HepG2 (cell line): ENCODE data around the gene COLEC12. TPM values are rescaled to one million over a fixed set of nuclear protein-coding genes. Genes with fewer than 3 reads are reported as not detected.

Source experiments
- ATAC-seq: fragments of 200-7000 bp; cut with Tn5 transposase; 3 replicates; pipeline ENCODE4 v1.9.1; 2020; ENCODE audit warnings: mild to moderate bottlenecking, moderate library complexity
- BruUV-seq: library from RNA; stranded (reverse); fragments of 400-500 nt; replicated peaks from 2 replicates; lab custom pipeline; 2021; lab: Mats Ljungman, UMichigan
- CTCF ChIA-PET: fragments of 300-600 bp; formaldehyde crosslinking; extraction: SDS; loops from one replicate; lab custom pipeline; 2021; ENCODE audit warnings: low total read pairs, inconsistent platforms, low intra/inter-chr PET ratio; lab: Yijun Ruan, JAX
- POLR2A ChIA-PET: fragments of 350-600 bp; sonication (Branson Sonifier 250); formaldehyde crosslinking; loops from one replicate; lab custom pipeline; 2020; ENCODE audit warnings: antibody characterized with exemption, inconsistent platforms; lab: Yijun Ruan, JAX
- DNase-seq: peaks from one replicate; pipeline ENCODE4 v3.0.0-alpha.2; 2015; ENCODE audit warnings: low spot score
- FAIRE-seq: peaks from 3 replicates; lab custom pipeline; 2011; peaks lifted over from hg19 to GRCh38; lab: Jason Lieb, UNC
- H2AFZ ChIP-seq: one replicate; pipeline ENCODE4 v1.6.1; 2011; ENCODE audit warnings: low read length, inconsistent platforms
- H3K27ac ChIP-seq: fragments of 300-600 bp; 3 replicates; pipeline ENCODE4 v1.8.0; 2011; ENCODE audit warnings: mixed run types, mild to moderate bottlenecking, mixed read lengths, low read length, inconsistent platforms; ENCODE audit not compliant: insufficient read depth; ENCODE audit errors: extremely low read length
- H3K27me3 ChIP-seq, 2 experiments: fragments of 200-600 bp in 1 of 2; 2 replicates in 1 of 2; 3 replicates in 1 of 2; pipeline versions ENCODE4 v1.6.0 to v1.8.0; 2011; ENCODE audit warnings: low read length in 2 of 2, mild to moderate bottlenecking in 2 of 2, moderate library complexity in 2 of 2, inconsistent platforms in 1 of 2; ENCODE audit not compliant: insufficient read depth in 2 of 2, control insufficient read depth in 1 of 2
- H3K36me3 ChIP-seq, 2 experiments: fragments of 200-600 bp in 1 of 2; replicated peaks in 1 of 2; 2 replicates in 1 of 2; 3 replicates in 1 of 2; pipeline versions ENCODE4 v1.5.1 to v1.8.0; 2011; ENCODE audit warnings: low read length in 2 of 2, inconsistent platforms in 1 of 2; ENCODE audit not compliant: insufficient read depth in 2 of 2, control insufficient read depth in 1 of 2
- H3K4me1 ChIP-seq: 2 replicates; pipeline ENCODE4 v1.5.1; 2012; ENCODE audit warnings: low read length, inconsistent platforms; ENCODE audit not compliant: insufficient read depth
- H3K4me2 ChIP-seq: 2 replicates; pipeline ENCODE4 v1.6.0; 2011; ENCODE audit warnings: low read depth, low read length, inconsistent platforms
- H3K4me3 ChIP-seq, 3 experiments: fragments of 200-600 bp in 1 of 3; sonication (generic), shearing (Covaris generic) in 1 of 3; replicated peaks in 1 of 3; 2 replicates each; pipeline ENCODE4 v1.5.1; 2011 to 2016; ENCODE audit warnings: low read length in 3 of 3, inconsistent platforms in 2 of 3, low read depth in 2 of 3, mild to moderate bottlenecking in 2 of 3, control low read depth in 1 of 3, mixed read lengths in 1 of 3; ENCODE audit not compliant: insufficient read depth in 1 of 3
- H3K79me2 ChIP-seq: one replicate; pipeline ENCODE4 v1.6.1; 2011; ENCODE audit warnings: low read length, inconsistent platforms; ENCODE audit not compliant: insufficient read depth
- H3K9ac ChIP-seq: 2 replicates; pipeline ENCODE4 v1.6.0; 2011; ENCODE audit warnings: mild to moderate bottlenecking, low read depth, low read length, inconsistent platforms; ENCODE audit not compliant: insufficient read depth
- H3K9me3 ChIP-seq: 2 replicates; pipeline ENCODE4 v1.5.1; 2012; ENCODE audit warnings: mild to moderate bottlenecking, low read length
- H4K20me1 ChIP-seq: 2 replicates; pipeline ENCODE4 v1.6.0; 2011; ENCODE audit warnings: inconsistent platforms, mild to moderate bottlenecking, low read length, moderate library complexity; ENCODE audit not compliant: insufficient read depth
- ARNTL ChIP-seq: sonication (generic); formaldehyde crosslinking; IDR thresholded peaks from 2 replicates; pipeline ENCODE4 v1.4.0; 2020; ENCODE audit warnings: mild to moderate bottlenecking, missing genetic modification reagents
- ASH2L ChIP-seq: fragments of 300-600, 200-600 bp; sonication (generic); IDR thresholded peaks from 2 replicates; pipeline ENCODE4 v1.7.0; 2017; ENCODE audit warnings: low read depth, mild to moderate bottlenecking, moderate library complexity, mixed read lengths, low read length; ENCODE audit not compliant: insufficient read length
- CCDC6 ChIP-seq: sonication (generic); formaldehyde crosslinking; IDR thresholded peaks from 2 replicates; pipeline ENCODE4 v1.8.1; 2022; ENCODE audit warnings: mild to moderate bottlenecking, missing genetic modification reagents, moderate library complexity
- ELF4 ChIP-seq: sonication (generic); formaldehyde crosslinking; IDR thresholded peaks from 2 replicates; pipeline ENCODE4 v1.5.0; 2020; ENCODE audit warnings: missing genetic modification reagents, mild to moderate bottlenecking, moderate library complexity, borderline replicate concordance
- FOXA1 ChIP-seq, 2 experiments: fragments of 450-650 bp in 1 of 2; sonication (generic) in 1 of 2; formaldehyde crosslinking in 1 of 2; IDR thresholded peaks; 2 replicates each; pipeline versions ENCODE4 v1.4.0 to v1.6.1; 2016 to 2020; ENCODE audit warnings: missing genetic modification reagents in 1 of 2
- FUBP1 ChIP-seq: sonication (generic); formaldehyde crosslinking; IDR thresholded peaks from 2 replicates; pipeline ENCODE4 v1.5.1; 2020; ENCODE audit warnings: missing genetic modification reagents, mild to moderate bottlenecking, borderline replicate concordance
- HNF4G ChIP-seq, 2 experiments: sonication (generic) in 1 of 2; formaldehyde crosslinking in 1 of 2; IDR thresholded peaks; 2 replicates each; pipeline versions ENCODE4 v1.4.0 to v1.6.1; 2011 to 2020; ENCODE audit warnings: borderline replicate concordance in 2 of 2, low read depth in 2 of 2, mild to moderate bottlenecking in 2 of 2, low read length in 1 of 2, missing genetic modification reagents in 1 of 2, moderate library complexity in 1 of 2
- IRX3 ChIP-seq: sonication (generic); formaldehyde crosslinking; IDR thresholded peaks from 2 replicates; pipeline ENCODE4 v1.8.1; 2023; ENCODE audit warnings: mild to moderate bottlenecking, low read depth, missing genetic modification reagents, borderline replicate concordance
- KLF9 ChIP-seq: IDR thresholded peaks from 2 replicates; pipeline ENCODE4 v1.6.1; 2016; ENCODE audit warnings: low read depth
- SOX6 ChIP-seq, 2 experiments: fragments of 450-650 bp in 1 of 2; sonication (generic) in 1 of 2; formaldehyde crosslinking in 1 of 2; IDR thresholded peaks; 2 replicates each; pipeline versions ENCODE4 v1.4.0 to v1.6.1; 2017 to 2020; ENCODE audit warnings: antibody characterized with exemption in 1 of 2, mild to moderate bottlenecking in 1 of 2, missing genetic modification reagents in 1 of 2
- SP2 ChIP-seq: sonication (generic); formaldehyde crosslinking; IDR thresholded peaks from 2 replicates; pipeline ENCODE4 v1.5.1; 2020; ENCODE audit warnings: mild to moderate bottlenecking, missing genetic modification reagents
- TARDBP ChIP-seq: sonication (generic); formaldehyde crosslinking; IDR thresholded peaks from 2 replicates; pipeline ENCODE4 v1.8.0; 2022; ENCODE audit warnings: mild to moderate bottlenecking, missing genetic modification reagents
- TBX2 ChIP-seq: sonication (generic); formaldehyde crosslinking; IDR thresholded peaks from 2 replicates; pipeline ENCODE4 v1.5.0; 2020; ENCODE audit warnings: missing genetic modification reagents, mild to moderate bottlenecking, borderline replicate concordance
- YEATS4 ChIP-seq: sonication (generic); formaldehyde crosslinking; IDR thresholded peaks from 2 replicates; pipeline ENCODE4 v1.4.0; 2020; ENCODE audit warnings: missing genetic modification reagents, borderline replicate concordance
- ZBTB1 ChIP-seq: sonication (generic); formaldehyde crosslinking; IDR thresholded peaks from 2 replicates; pipeline ENCODE4 v1.4.0; 2020; ENCODE audit warnings: missing genetic modification reagents, borderline replicate concordance
- ZNF44 ChIP-seq: sonication (generic); formaldehyde crosslinking; IDR thresholded peaks from 2 replicates; pipeline ENCODE4 v1.5.1; 2020; ENCODE audit warnings: mild to moderate bottlenecking, missing genetic modification reagents
- ZNF496 ChIP-seq: sonication (generic); formaldehyde crosslinking; IDR thresholded peaks from 2 replicates; pipeline ENCODE4 v1.8.1; 2023; ENCODE audit warnings: mild to moderate bottlenecking, moderate library complexity, missing genetic modification reagents; ENCODE audit not compliant: insufficient replicate concordance
- ZNF580 ChIP-seq: IDR thresholded peaks from 2 replicates; pipeline ENCODE4 v1.6.1; 2016; ENCODE audit warnings: low read depth, borderline replicate concordance
- ZNF678 ChIP-seq: sonication (generic); formaldehyde crosslinking; IDR thresholded peaks from 2 replicates; pipeline ENCODE4 v1.4.0; 2020; ENCODE audit warnings: mild to moderate bottlenecking, missing genetic modification reagents
- ZNF780A ChIP-seq: sonication (generic); formaldehyde crosslinking; IDR thresholded peaks from 2 replicates; pipeline ENCODE4 v1.8.0; 2022; ENCODE audit warnings: mild to moderate bottlenecking, missing genetic modification reagents, moderate library complexity
- WGBS: methylation state at CpG from one replicate; pipeline ENCODE4 v1.1.6; 2017; ENCODE audit warnings: low lambda C conversion rate; 5-methylcytosine and 5-hydroxymethylcytosine counted together
- in situ Hi-C: cut with HindIII; loops from 2 replicates; pipeline ENCODE4 v1.10.0; 2017; ENCODE audit warnings: low pct_unique_long_range_greater_than_20kb; ENCODE audit not compliant: extremely low pct_ligation_motif_present
- intact Hi-C: fragments of 100-400 bp; cut with micrococcal nuclease; formaldehyde crosslinking; loops from one replicate; pipeline ENCODE4 v1.10.0; 2022; ENCODE audit not compliant: unreplicated experiment
- polyA plus RNA-seq, 8 experiments: library from polyadenylated mRNA; depleted of rRNA in 3 of 8; stranded (reverse) in 7 of 8; unstranded in 1 of 8; fragments of >200 nt; fragmentation: Illumina TruSeq in 4 of 8; extraction: Trizol in 4 of 8; gene quantifications; 2 replicates each; pipeline versions ENCODE4 v1.2.1 to v1.2.3, GENCODE V29; 2011 to 2016; ENCODE audit warnings: low read depth in 4 of 8, missing spikeins in 1 of 8, mixed read lengths in 1 of 8; ENCODE audit not compliant: insufficient read depth in 1 of 8
- total RNA-seq, 5 experiments: library from RNA; depleted of rRNA; stranded (reverse); fragments of >200 nt; fragmentation: Illumina TruSeq; extraction: Trizol; gene quantifications; 2 replicates each; pipeline ENCODE4 v1.2.3, GENCODE V29; 2016; ENCODE audit warnings: low read depth in 1 of 5

Gene COLEC12
- total and polyA plus RNA-seq, 2 of the 13 experiments (the other 11 are each of a cell fraction or from before 2014, with no cell fraction given) = 0.02 to 0.11 TPM

GRCh38 chr18:362311-363290, 137.9 kb downstream of the COLEC12 start:
- peak; percentile 92 for DNase-seq
- Histone ChIP-seq H3K4me2 (peak overlapping the region; percentile 82), H2AFZ (peak overlapping the region; percentile 18), H3K4me3 (peak overlapping the region; percentile 27 to 57 (median 36); a peak in 5 of 6 replicates), H4K20me1 (no peaks in the 10 kb centered on the region), H3K79me2 (no peaks in the 10 kb centered on the region), H3K27ac (peak overlapping the region; percentile 94), H3K4me1 (peaks cover 52% of the 10 kb centered on the region), H3K36me3 (no peaks in the 10 kb centered on the region), H3K27me3 (no peaks in the 10 kb centered on the region), H3K9ac (peak overlapping the region; percentile 72), H3K9me3 (no peaks in the 10 kb centered on the region)
- POLR2A ChIA-PET = interaction anchor here (0.7 to 2.0 kb wide), 3 partner anchors 13 to 95 kb away, joined by 4 to 10 read pairs (median 4); partner anchors contain the start of gene THOC1
- BruUV-seq = TSS peak; percentile 82
- CTCF ChIA-PET = no interaction called here
- 7% methylated on average over 12 of the region's 12 CpGs for WGBS
- FAIRE-seq = peak; percentile 8
- in situ Hi-C loops (no loop called here), intact Hi-C loops (loop anchor here (2.0 kb wide), 1 partner anchor 40 kb away; no protein-coding TSS in a partner anchor)
- peak; percentile 89 for ATAC-seq
- no peak for TF ChIP-seq CCDC6
- no peak for TF ChIP-seq FUBP1 (CRISPR knock-in tag)
- TF ChIP-seq TARDBP = peak; percentile 64; the same call in 1 of the 2 replicates
- TF ChIP-seq SOX6 (IDR thresholded peaks at IDR 0.05) = no peak
- TF ChIP-seq SOX6 (CRISPR knock-in tag; IDR thresholded peaks at IDR 0.05) = peak; percentile 69; the same call in 1 of the 2 replicates
- no peak for TF ChIP-seq ZNF496 (CRISPR knock-in tag)
- TF ChIP-seq TBX2 = no peak; the same call in 1 of the 2 replicates
- TF ChIP-seq YEATS4 = no peak
- TF ChIP-seq ZNF678 = no peak
- no peak for TF ChIP-seq ZBTB1 (CRISPR knock-in tag)
- 0 out of 2 replicates have a peak, but pooled peaks have one; percentile 29 for TF ChIP-seq ELF4
- no peak for TF ChIP-seq ARNTL (CRISPR knock-in tag)
- peak; percentile 99 for TF ChIP-seq ASH2L
- no peak for TF ChIP-seq FOXA1 (IDR thresholded peaks at IDR 0.05)
- peak; percentile 23; the same call in 1 of the 2 replicates for TF ChIP-seq FOXA1 (CRISPR knock-in tag; IDR thresholded peaks at IDR 0.05)
- no peak for TF ChIP-seq KLF9 (CRISPR knock-in tag)
- TF ChIP-seq ZNF780A (CRISPR knock-in tag) = no peak
- TF ChIP-seq HNF4G (IDR thresholded peaks at IDR 0.05; ENCODE audit: borderline replicate concordance, low read depth, low read length) = peak; percentile 86
- no peak; the same call in 1 of the 2 replicates for TF ChIP-seq HNF4G (CRISPR knock-in tag; IDR thresholded peaks at IDR 0.05; ENCODE audit: borderline replicate concordance, low read depth)
- TF ChIP-seq ZNF44 = no peak
- TF ChIP-seq IRX3 (CRISPR knock-in tag) = no peak
- no peak for TF ChIP-seq ZNF580 (CRISPR knock-in tag)
- TF ChIP-seq SP2 (CRISPR knock-in tag) = no peak
